Measurements from ENCODE around the gene C16orf87.

The C16orf87 gene

DNA sequence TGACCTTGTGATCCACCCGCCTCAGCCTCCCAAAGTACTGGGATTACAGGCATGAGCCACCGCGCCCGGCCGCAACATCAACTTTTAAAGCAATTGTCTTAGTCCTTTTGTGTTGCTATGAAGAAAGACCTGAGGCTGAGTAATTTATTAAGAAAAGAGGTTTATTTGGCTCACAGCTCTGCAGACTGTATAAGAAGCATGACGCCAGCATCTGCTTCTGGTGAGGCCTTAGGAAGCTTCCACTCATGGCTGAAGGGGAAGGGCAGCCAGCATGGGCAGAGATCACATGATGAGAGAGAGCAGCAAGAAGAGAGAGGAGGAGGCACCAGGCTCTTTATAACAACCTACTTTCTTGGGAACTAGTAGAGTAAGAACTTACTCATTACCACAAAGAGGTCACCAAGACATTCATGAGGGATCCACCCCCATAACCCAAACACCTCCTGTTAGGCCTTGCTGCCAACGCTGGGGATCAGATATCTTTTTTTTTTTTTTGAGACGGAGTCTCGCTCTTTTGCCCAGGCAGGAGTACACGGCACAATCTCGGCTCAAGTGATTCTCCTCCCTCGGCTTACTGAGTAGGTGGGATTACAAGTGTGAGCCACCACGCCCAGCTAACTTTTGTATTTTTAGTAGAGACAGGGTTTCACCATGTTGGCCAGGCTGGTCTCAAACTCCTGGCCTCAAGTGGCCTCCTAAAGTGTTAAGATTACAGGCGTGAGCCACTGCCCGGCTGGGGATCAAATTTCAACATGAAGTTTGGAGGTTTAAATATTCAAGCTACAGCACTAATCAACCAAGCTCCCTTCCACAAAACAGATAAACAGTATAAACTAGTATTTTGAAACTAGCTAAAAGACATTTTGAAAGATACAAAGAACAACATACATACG lies 31.8 kb upstream of the C16orf87 start:
- Histone ChIP-seq H3K27me3 (replicated peaks) (no peaks in the 10 kb centered on the region), H3K4me3 (ENCODE audit: low read depth, low read length) (no peak overlapping the region), H3K36me3 (replicated peaks) (no peaks in the 10 kb centered on the region), H3K27ac (no peak overlapping the region)
- TF ChIP-seq, protein P1, sequence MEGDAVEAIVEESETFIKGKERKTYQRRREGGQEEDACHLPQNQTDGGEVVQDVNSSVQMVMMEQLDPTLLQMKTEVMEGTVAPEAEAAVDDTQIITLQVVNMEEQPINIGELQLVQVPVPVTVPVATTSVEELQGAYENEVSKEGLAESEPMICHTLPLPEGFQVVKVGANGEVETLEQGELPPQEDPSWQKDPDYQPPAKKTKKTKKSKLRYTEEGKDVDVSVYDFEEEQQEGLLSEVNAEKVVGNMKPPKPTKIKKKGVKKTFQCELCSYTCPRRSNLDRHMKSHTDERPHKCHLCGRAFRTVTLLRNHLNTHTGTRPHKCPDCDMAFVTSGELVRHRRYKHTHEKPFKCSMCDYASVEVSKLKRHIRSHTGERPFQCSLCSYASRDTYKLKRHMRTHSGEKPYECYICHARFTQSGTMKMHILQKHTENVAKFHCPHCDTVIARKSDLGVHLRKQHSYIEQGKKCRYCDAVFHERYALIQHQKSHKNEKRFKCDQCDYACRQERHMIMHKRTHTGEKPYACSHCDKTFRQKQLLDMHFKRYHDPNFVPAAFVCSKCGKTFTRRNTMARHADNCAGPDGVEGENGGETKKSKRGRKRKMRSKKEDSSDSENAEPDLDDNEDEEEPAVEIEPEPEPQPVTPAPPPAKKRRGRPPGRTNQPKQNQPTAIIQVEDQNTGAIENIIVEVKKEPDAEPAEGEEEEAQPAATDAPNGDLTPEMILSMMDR (IDR thresholded peaks at IDR 0.05; ENCODE audit: low read depth, low read length, missing control alignments): no peak
- DNase-seq: no peak
- in situ Hi-C loops (cut with HindIII; ENCODE audit: low pct_ligation_motif_present, low sequenced_read_pairs): no loop called here

DNA sequence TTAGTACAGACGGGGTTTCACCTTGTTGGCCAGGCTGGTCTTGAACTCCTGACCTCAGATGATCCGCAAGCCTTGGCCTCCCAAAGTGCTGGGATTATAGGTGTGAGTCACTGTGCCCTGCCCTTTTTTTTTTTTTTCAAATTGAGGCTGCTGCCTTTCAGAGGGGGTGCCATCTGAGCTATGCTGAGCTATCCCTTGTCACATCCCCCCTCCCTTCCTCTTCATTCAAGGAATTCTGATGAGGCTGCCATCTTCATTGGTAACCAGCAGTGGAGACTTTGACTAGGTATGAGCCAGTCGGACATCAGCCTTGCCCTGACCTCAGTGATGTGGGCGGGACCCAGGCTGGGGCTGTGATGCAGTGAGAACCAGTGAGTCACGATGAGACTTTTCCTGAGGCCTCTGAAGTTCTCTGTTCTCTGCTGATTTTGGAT lies 28.8 kb upstream of the C16orf87 start:
- Histone ChIP-seq H3K27ac (peak overlapping the region; percentile 39), H3K27me3 (replicated peaks) (no peaks in the 10 kb centered on the region), H3K4me3 (ENCODE audit: low read depth, low read length) (no peak overlapping the region), H3K36me3 (replicated peaks) (no peaks in the 10 kb centered on the region)
- in situ Hi-C loops (cut with HindIII; ENCODE audit: low pct_ligation_motif_present, low sequenced_read_pairs): no loop called here
- DNase-seq: peak; percentile 94
- TF ChIP-seq, protein P1 (IDR thresholded peaks at IDR 0.05; ENCODE audit: low read depth, low read length, missing control alignments): no peak

- H3K27ac ChIP-seq: no peak overlapping the region
- no peak overlapping the region for H3K4me3 ChIP-seq (ENCODE audit: low read depth, low read length)
- TF ChIP-seq, protein P1 (IDR thresholded peaks at IDR 0.05; ENCODE audit: low read depth, low read length, missing control alignments): no peak
- no peaks in the 10 kb centered on the region for H3K36me3 ChIP-seq (replicated peaks)
- no peaks in the 10 kb centered on the region for H3K27me3 ChIP-seq (replicated peaks)
- in situ Hi-C loops (cut with HindIII; ENCODE audit: low pct_ligation_motif_present, low sequenced_read_pairs): no loop called here
- no peak for DNase-seq
Observed at GRCh38 chr16:46858151-46858550, 27.2 kb upstream of the C16orf87 start.

DNA sequence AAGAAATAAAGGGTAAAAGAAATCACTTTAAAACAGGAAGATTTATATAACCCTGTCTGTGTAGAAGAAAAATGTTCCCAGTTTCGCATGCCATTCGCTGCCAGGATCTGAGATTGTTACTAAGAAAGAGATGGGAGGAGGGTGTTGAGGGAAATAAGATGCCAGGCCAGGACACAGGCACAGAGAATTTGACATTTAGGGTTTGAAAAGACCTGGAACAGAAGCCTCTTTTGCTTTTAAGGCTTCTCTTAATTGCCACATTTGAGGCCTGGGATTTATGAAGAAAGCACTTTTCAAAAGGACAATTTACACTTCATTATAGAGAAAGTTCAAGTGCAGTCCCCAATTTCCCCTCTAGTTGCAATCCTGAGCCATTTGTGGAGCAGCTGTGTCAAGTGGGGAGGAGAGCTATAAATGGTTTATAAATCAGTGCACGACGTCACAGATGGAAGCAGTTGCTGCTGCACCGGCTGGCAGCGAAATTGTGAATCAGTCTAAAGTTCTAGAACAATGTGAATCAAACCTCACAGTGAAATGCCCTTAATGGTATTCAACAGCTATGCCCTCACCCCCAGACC lies 26.5 kb upstream of the C16orf87 start:
- DNase-seq: peak; percentile 48
- no peaks in the 10 kb centered on the region for H3K27me3 ChIP-seq (replicated peaks)
- no peak overlapping the region for H3K4me3 ChIP-seq (ENCODE audit: low read depth, low read length)
- TF ChIP-seq, protein P1 (IDR thresholded peaks at IDR 0.05; ENCODE audit: low read depth, low read length, missing control alignments): peak; percentile 68
- in situ Hi-C loops (cut with HindIII; ENCODE audit: low pct_ligation_motif_present, low sequenced_read_pairs): no loop called here
- no peaks in the 10 kb centered on the region for H3K36me3 ChIP-seq (replicated peaks)
- H3K27ac ChIP-seq: no peak overlapping the region

DNA sequence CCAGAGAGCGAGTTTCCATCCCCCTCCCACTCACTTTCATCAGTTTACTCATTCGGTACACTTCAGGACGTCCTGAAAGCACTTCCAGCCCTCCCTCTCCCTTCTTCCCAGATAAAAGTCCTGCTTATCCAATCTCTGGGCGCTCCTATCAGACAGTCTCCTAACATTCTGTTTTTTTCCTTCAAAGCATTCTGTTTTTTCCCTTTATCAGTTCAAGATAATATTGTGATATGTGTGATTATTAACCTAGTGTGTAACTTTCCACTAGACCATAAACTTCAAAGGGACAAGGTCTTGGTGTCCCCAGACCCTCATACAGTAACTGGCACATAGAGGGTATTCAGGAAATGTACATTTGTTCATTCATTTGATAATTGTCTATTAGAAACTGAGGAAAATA lies 24.4 kb upstream of the C16orf87 start:
- no peaks in the 10 kb centered on the region for H3K27me3 ChIP-seq (replicated peaks)
- no peak overlapping the region for H3K27ac ChIP-seq
- no peak overlapping the region for H3K4me3 ChIP-seq (ENCODE audit: low read depth, low read length)
- TF ChIP-seq, protein P1 (IDR thresholded peaks at IDR 0.05; ENCODE audit: low read depth, low read length, missing control alignments): no peak
- H3K36me3 ChIP-seq (replicated peaks): no peaks in the 10 kb centered on the region
- in situ Hi-C loops (cut with HindIII; ENCODE audit: low pct_ligation_motif_present, low sequenced_read_pairs): no loop called here
- no peak for DNase-seq

All from brain microvascular endothelial cell (primary cell).